Liver (tissue), 4 donors: Measurements from ENCODE around the gene EPHB6. TPM values are rescaled to one million over a fixed set of nuclear protein-coding genes. Genes with fewer than 3 reads are reported as not detected.

Experiments used
- polyA plus RNA-seq, 2 donors: library from polyadenylated mRNA; stranded (reverse) in 1 of 2; unstranded in 1 of 2; fragments of 200-250 nt in 1 of 2; fragments of >200 nt in 1 of 2; fragmentation: Nextera tagmentation in 1 of 2; extraction: Ambion mirVana in 1 of 2; gene quantifications; one replicate each; pipeline versions ENCODE4 v1.2.1 to v1.2.3, GENCODE V29; 2013 to 2015
- total RNA-seq, 2 donors: library from RNA; depleted of rRNA; stranded (reverse); fragments of >200 nt; gene quantifications; one replicate each; pipeline ENCODE4 v1.2.3, GENCODE V29; 2014
- donor health status: healthy.
- donor health status: healthy.
- donor health status: healthy.

The EPHB6 gene
- total and polyA plus RNA-seq, 4 donors = 1.2 to 4.3 (median 2.0) TPM

Other genes starting within 250 kb of the EPHB6 start
- gene PRSS1, start 105.6 kb upstream of the EPHB6 start, total RNA-seq = not detected
- not detected for gene PRSS1, start 105.6 kb upstream of the EPHB6 start, polyA plus RNA-seq
- not detected for gene PRSS2, start 84.1 kb upstream of the EPHB6 start, total RNA-seq
- under 1 TPM in 1 of 2 donors, not detected in 1; 0.21 TPM for gene PRSS2, start 84.1 kb upstream of the EPHB6 start, polyA plus RNA-seq
- 1 to 10 TPM in 1 of 2 donors, not detected in 1; 1.5 TPM for gene TRPV6, start 30.7 kb downstream of the EPHB6 start, total RNA-seq
- gene TRPV6, start 30.7 kb downstream of the EPHB6 start, polyA plus RNA-seq = under 1 TPM; 0.32 to 0.36 TPM
- gene TRPV5, start 78.7 kb downstream of the EPHB6 start, total RNA-seq = under 1 TPM; under 0.01 to 0.23 TPM
- gene TRPV5, start 78.7 kb downstream of the EPHB6 start, polyA plus RNA-seq = not detected
- gene LLCFC1, start 84.4 kb downstream of the EPHB6 start, total RNA-seq = not detected
- gene LLCFC1, start 84.4 kb downstream of the EPHB6 start, polyA plus RNA-seq = not detected
- 10 to 100 TPM in 1 of 2 donors, under 1 TPM in 1; 0.42 to 81.0 TPM for gene KEL, start 107.3 kb downstream of the EPHB6 start, total RNA-seq
- gene KEL, start 107.3 kb downstream of the EPHB6 start, polyA plus RNA-seq = under 1 TPM; 0.18 to 0.31 TPM
- under 1 TPM in 1 of 2 donors, not detected in 1; 0.08 TPM for gene OR9A2, start 172.1 kb downstream of the EPHB6 start, total RNA-seq
- not detected for gene OR9A2, start 172.1 kb downstream of the EPHB6 start, polyA plus RNA-seq
- not detected for gene OR6V1, start 197.3 kb downstream of the EPHB6 start, total RNA-seq
- not detected for gene OR6V1, start 197.3 kb downstream of the EPHB6 start, polyA plus RNA-seq